Activated CD4-positive, alpha-beta T cell treated with anti-CD3 and anti-CD28 coated beads for 1 hour (primary cell): Measurements from ENCODE around the gene PEF1.
"Not testable (repeated sequence)": the region's sequence is repeated elsewhere in the genome, so short reads cannot be mapped to it uniquely, and the experiment has no call there.

ENCODE experiments used
- DNase-seq: peaks from one replicate; pipeline ENCODE4 v3.0.0-alpha.2; 2020

Gene PEF1

GRCh38 chr1:31600641-31601040 is 44.0 kb downstream of the PEF1 start:
- DNase-seq, result no peak

- DNase-seq, result no peak
These were observed 45.7 kb downstream of the PEF1 start for GRCh38 chr1:31598980-31599379.

GRCh38 chr1:31596737-31597097 is 48.0 kb downstream of the PEF1 start:
- DNase-seq, result no peak

- no peak for DNase-seq
These were observed 48.6 kb downstream of the PEF1 start for GRCh38 chr1:31595836-31596736.

- DNase-seq, result peak; percentile 44
These were observed 50.7 kb downstream of the PEF1 start for GRCh38 chr1:31593770-31594632.

GRCh38 chr1:31593136-31593665 is 51.5 kb downstream of the PEF1 start:
- no peak for DNase-seq

- DNase-seq, result no peak
These were observed 52.5 kb downstream of the PEF1 start for GRCh38 chr1:31592132-31592531.

GRCh38 chr1:31591425-31592093 is 53.1 kb downstream of the PEF1 start:
- DNase-seq, result no peak

GRCh38 chr1:31588751-31589515 is 55.7 kb downstream of the PEF1 start:
- DNase-seq, result no peak

GRCh38 chr1:31587720-31588423 is 56.8 kb downstream of the PEF1 start:
- no peak for DNase-seq

GRCh38 chr1:31587328-31587699 is 57.4 kb downstream of the PEF1 start:
- not testable (repeated sequence) for DNase-seq

GRCh38 chr1:31586376-31587327 is 58.0 kb downstream of the PEF1 start:
- DNase-seq, result no peak

- no peak for DNase-seq
These were observed 58.8 kb downstream of the PEF1 start for GRCh38 chr1:31585736-31586365.

GRCh38 chr1:31584869-31585735 is 59.6 kb downstream of the PEF1 start:
- no peak for DNase-seq

- DNase-seq, result no peak
These were observed 60.4 kb downstream of the PEF1 start for GRCh38 chr1:31583995-31584868.

GRCh38 chr1:31583082-31583994 is 61.3 kb downstream of the PEF1 start:
- DNase-seq, result no peak
